ENCODE data around the gene RDH12.
"Not testable (repeated sequence)": the region's sequence is repeated elsewhere in the genome, so short reads cannot be mapped to it uniquely, and the experiment has no call there.

The RDH12 gene

GRCh38 chr14:67705211-67705610, 3.5 kb downstream of the RDH12 start:
- no peak for DNase-seq (ENCODE audit: low spot score)

GRCh38 chr14:67709346-67709745, 7.7 kb downstream of the RDH12 start:
- not testable (repeated sequence) for DNase-seq (ENCODE audit: low spot score)

GRCh38 chr14:67709796-67710195, 8.1 kb downstream of the RDH12 start:
- DNase-seq (ENCODE audit: low spot score), result not testable (repeated sequence)

GRCh38 chr14:67710209-67710608, 8.5 kb downstream of the RDH12 start:
- DNase-seq (ENCODE audit: low spot score), result no peak

GRCh38 chr14:67717048-67717447, 15.4 kb downstream of the RDH12 start:
- DNase-seq (ENCODE audit: low spot score), result no peak

- DNase-seq (ENCODE audit: low spot score), result no peak
These were observed 16.6 kb downstream of the RDH12 start for GRCh38 chr14:67718265-67718664.

- not testable (repeated sequence) for DNase-seq (ENCODE audit: low spot score)
These were observed 17.7 kb downstream of the RDH12 start for GRCh38 chr14:67719385-67719784.

- DNase-seq (ENCODE audit: low spot score), result no peak
These were observed 18.2 kb downstream of the RDH12 start for GRCh38 chr14:67719866-67720265.

- DNase-seq (ENCODE audit: low spot score), result no peak
These were observed 20.2 kb downstream of the RDH12 start for GRCh38 chr14:67721875-67722274.

- DNase-seq (ENCODE audit: low spot score), result no peak
These were observed 20.6 kb downstream of the RDH12 start for GRCh38 chr14:67722293-67722692.

GRCh38 chr14:67725171-67725570, 23.5 kb downstream of the RDH12 start:
- DNase-seq (ENCODE audit: low spot score), result no peak

- DNase-seq (ENCODE audit: low spot score), result no peak
These were observed 25.7 kb downstream of the RDH12 start for GRCh38 chr14:67727361-67727760.

- DNase-seq (ENCODE audit: low spot score), result no peak
These were observed 26.6 kb downstream of the RDH12 start for GRCh38 chr14:67728258-67728657.

GRCh38 chr14:67729072-67729885, 27.6 kb downstream of the RDH12 start:
- DNase-seq (ENCODE audit: low spot score), result no peak

GRCh38 chr14:67733616-67734015, 31.9 kb downstream of the RDH12 start:
- DNase-seq (ENCODE audit: low spot score), result no peak

GRCh38 chr14:67734675-67735074, 33.0 kb downstream of the RDH12 start:
- no peak for DNase-seq (ENCODE audit: low spot score)

- no peak for DNase-seq (ENCODE audit: low spot score)
These were observed 33.9 kb downstream of the RDH12 start for GRCh38 chr14:67735336-67736147.

- no peak for DNase-seq (ENCODE audit: low spot score)
These were observed 35.1 kb downstream of the RDH12 start for GRCh38 chr14:67736771-67737170.

- DNase-seq (ENCODE audit: low spot score), result no peak
These were observed 37.2 kb downstream of the RDH12 start for GRCh38 chr14:67738740-67739504.

GRCh38 chr14:67744046-67744445, 42.4 kb downstream of the RDH12 start:
- no peak for DNase-seq (ENCODE audit: low spot score)

- DNase-seq (ENCODE audit: low spot score), result peak; percentile 41
These were observed 45.2 kb downstream of the RDH12 start for GRCh38 chr14:67746927-67747326.

GRCh38 chr14:67748312-67748711, 46.6 kb downstream of the RDH12 start:
- DNase-seq (ENCODE audit: low spot score), result no peak
